Fibroblast of lung (primary cell): Measurements from ENCODE around the gene CCNI. TPM values are rescaled to one million over a fixed set of nuclear protein-coding genes. Genes with fewer than 3 reads are reported as not detected.
A peak's percentile ranks its signal among the peaks of the same experiment; 100 is the strongest.

Source experiments
- DNase-seq, 2 donors: peaks; one replicate each; pipeline versions ENCODE4 v3.0.0 to v3.0.0-alpha.2; 2010; ENCODE audit warnings: low read depth in 2 of 2
- H2AFZ ChIP-seq: 2 replicates; pipeline ENCODE4 v1.5.1; 2012; ENCODE audit warnings: low read length, control low read depth, inconsistent platforms
- H3K27ac ChIP-seq: 2 replicates; pipeline ENCODE4 v1.5.1; 2011; ENCODE audit warnings: low read length, control low read depth; ENCODE audit not compliant: insufficient read depth
- H3K27me3 ChIP-seq: 2 replicates; pipeline ENCODE4 v1.5.1; 2011; ENCODE audit warnings: mild to moderate bottlenecking, low read length; ENCODE audit not compliant: control insufficient read depth, insufficient read depth
- H3K36me3 ChIP-seq: 2 replicates; pipeline ENCODE4 v1.5.1; 2011; ENCODE audit warnings: low read length; ENCODE audit not compliant: control insufficient read depth, insufficient read depth
- H3K4me1 ChIP-seq: 2 replicates; pipeline ENCODE4 v1.5.1; 2011; ENCODE audit warnings: low read length; ENCODE audit not compliant: control insufficient read depth, insufficient read depth; ENCODE audit errors: extremely low read depth
- H3K4me2 ChIP-seq: 2 replicates; pipeline ENCODE4 v1.5.1; 2011; ENCODE audit warnings: low read length, control low read depth; ENCODE audit not compliant: insufficient read depth; ENCODE audit errors: extremely low read depth
- H3K4me3 ChIP-seq, 4 experiments: fragments of 200-600 bp in 1 of 4; sonication (generic) in 1 of 4; replicated peaks in 1 of 4; 2 replicates each; pipeline ENCODE4 v1.5.1; 2011 to 2016; ENCODE audit warnings: low read length in 4 of 4, low read depth in 3 of 4, mild to moderate bottlenecking in 3 of 4, control low read depth in 2 of 4, inconsistent platforms in 1 of 4, mixed read lengths in 1 of 4; ENCODE audit not compliant: insufficient read depth in 1 of 4; ENCODE audit errors: control extremely low read depth in 1 of 4
- H3K79me2 ChIP-seq: 2 replicates; pipeline ENCODE4 v1.5.1; 2012; ENCODE audit warnings: mild to moderate bottlenecking, low read length, inconsistent platforms; ENCODE audit not compliant: control insufficient read depth, insufficient read depth
- H3K9ac ChIP-seq: 2 replicates; pipeline ENCODE4 v1.5.1; 2011; ENCODE audit warnings: mild to moderate bottlenecking, low read length, control low read depth; ENCODE audit not compliant: insufficient read depth
- H3K9me3 ChIP-seq: 2 replicates; pipeline ENCODE4 v1.5.1; 2012; ENCODE audit warnings: low read depth, low read length; ENCODE audit not compliant: control insufficient read depth, insufficient read depth
- H4K20me1 ChIP-seq: 2 replicates; pipeline ENCODE4 v1.5.1; 2011; ENCODE audit warnings: low read length; ENCODE audit not compliant: control insufficient read depth, insufficient read depth; ENCODE audit errors: extremely low read depth
- EZH2 ChIP-seq: IDR thresholded peaks from 2 replicates; pipeline ENCODE4 v1.5.1; 2012; ENCODE audit warnings: low read length, control low read depth, mild to moderate bottlenecking; ENCODE audit errors: missing control alignments
- polyA plus RNA-seq, 2 donors: library from polyadenylated mRNA; depleted of rRNA in 1 of 2; stranded (reverse) in 1 of 2; unstranded in 1 of 2; fragments of >200 nt; gene quantifications; 2 replicates each; pipeline ENCODE4 v1.2.1, GENCODE V29; 2011 to 2012; ENCODE audit warnings: missing spikeins in 1 of 2
- total RNA-seq: library from RNA; depleted of rRNA; stranded (reverse); fragments of >200 nt; gene quantifications from 2 replicates; pipeline ENCODE4 v1.2.1, GENCODE V29; 2014
- TF ChIP-seq, protein P1 (sequence below), 2 donors: IDR thresholded peaks in 1 of 2; conservative IDR thresholded peaks in 1 of 2; 1 replicate in 1 of 2; 2 replicates in 1 of 2; pipeline ENCODE4 v1.5.1; 2011 to 2012; ENCODE audit warnings: low read length in 2 of 2, control low read depth in 1 of 2, inconsistent platforms in 1 of 2, low read depth in 1 of 2, mild to moderate bottlenecking in 1 of 2

Gene CCNI
- total and polyA plus RNA-seq, 2 donors (not counting 1 experiment from before 2014, with no cell fraction given) = 151 to 216 TPM

DNA sequence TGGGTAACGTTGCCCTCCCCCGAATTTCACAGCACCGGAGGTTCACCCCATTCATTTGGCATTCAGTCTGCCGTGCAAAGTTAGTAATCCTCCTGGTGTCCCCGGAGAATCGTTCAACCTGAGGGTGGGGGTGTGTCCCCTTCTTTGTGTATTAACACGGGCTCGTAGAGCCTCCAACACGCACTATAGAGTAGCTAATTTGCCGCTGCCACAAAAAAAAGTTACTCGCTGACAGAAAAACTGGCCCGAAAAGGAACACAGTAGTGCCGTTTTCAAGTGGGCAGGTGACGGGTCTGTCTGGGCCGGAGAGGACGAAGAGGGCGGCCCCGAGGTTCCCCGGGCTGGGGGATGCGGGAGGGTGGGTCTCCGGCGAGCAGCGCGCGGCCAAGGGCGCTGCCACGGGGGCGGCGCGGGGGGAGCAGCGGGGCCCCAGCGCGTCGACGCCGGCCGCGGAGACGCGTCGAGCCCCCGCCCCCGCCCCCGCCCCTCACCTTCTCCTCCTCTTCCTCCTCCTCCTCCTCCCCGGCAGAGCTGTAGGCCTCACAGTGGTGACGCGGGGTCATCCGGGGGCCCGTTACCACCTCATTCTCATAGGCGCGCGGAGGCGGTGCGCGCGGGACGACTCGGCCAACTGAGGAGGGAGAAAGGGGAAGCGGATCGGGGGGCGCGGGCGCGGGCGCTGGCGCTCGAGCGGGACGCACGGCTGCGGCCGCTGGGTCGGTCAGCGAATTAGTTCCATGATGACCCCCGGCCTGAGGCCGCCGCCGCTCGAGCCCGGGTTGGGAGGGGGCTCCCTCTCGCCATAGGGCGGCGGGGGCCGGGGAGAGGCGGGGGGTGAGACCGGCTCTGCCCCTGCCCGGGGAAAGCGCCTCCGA lies 571 bp downstream of the CCNI start:
- peak overlapping the region; percentile 99 for H3K9ac ChIP-seq
- peaks cover 13% of the 10 kb centered on the region for H4K20me1 ChIP-seq
- H2AFZ ChIP-seq = no peak overlapping the region
- peak overlapping the region; percentile 71 to 94 (median 88) for H3K4me3 ChIP-seq
- no peak overlapping the region for H3K4me2 ChIP-seq
- no peaks in the 10 kb centered on the region for H3K27me3 ChIP-seq
- no peaks in the 10 kb centered on the region for H3K9me3 ChIP-seq
- peaks cover 52% of the 10 kb centered on the region for H3K79me2 ChIP-seq
- peak; percentile 63 to 78 for DNase-seq
- peaks cover 6% of the 10 kb centered on the region for H3K4me1 ChIP-seq
- H3K27ac ChIP-seq = peak overlapping the region; percentile 100
- TF ChIP-seq, protein P1, sequence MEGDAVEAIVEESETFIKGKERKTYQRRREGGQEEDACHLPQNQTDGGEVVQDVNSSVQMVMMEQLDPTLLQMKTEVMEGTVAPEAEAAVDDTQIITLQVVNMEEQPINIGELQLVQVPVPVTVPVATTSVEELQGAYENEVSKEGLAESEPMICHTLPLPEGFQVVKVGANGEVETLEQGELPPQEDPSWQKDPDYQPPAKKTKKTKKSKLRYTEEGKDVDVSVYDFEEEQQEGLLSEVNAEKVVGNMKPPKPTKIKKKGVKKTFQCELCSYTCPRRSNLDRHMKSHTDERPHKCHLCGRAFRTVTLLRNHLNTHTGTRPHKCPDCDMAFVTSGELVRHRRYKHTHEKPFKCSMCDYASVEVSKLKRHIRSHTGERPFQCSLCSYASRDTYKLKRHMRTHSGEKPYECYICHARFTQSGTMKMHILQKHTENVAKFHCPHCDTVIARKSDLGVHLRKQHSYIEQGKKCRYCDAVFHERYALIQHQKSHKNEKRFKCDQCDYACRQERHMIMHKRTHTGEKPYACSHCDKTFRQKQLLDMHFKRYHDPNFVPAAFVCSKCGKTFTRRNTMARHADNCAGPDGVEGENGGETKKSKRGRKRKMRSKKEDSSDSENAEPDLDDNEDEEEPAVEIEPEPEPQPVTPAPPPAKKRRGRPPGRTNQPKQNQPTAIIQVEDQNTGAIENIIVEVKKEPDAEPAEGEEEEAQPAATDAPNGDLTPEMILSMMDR (conservative IDR thresholded peaks at IDR 0.05 in 1 of 2, IDR thresholded peaks at IDR 0.05 in 1 of 2; ENCODE audit: low read depth in 1 of 2, low read length in 2 of 2) = no peak
- no peak for TF ChIP-seq EZH2
- H3K36me3 ChIP-seq = no peaks in the 10 kb centered on the region

DNA sequence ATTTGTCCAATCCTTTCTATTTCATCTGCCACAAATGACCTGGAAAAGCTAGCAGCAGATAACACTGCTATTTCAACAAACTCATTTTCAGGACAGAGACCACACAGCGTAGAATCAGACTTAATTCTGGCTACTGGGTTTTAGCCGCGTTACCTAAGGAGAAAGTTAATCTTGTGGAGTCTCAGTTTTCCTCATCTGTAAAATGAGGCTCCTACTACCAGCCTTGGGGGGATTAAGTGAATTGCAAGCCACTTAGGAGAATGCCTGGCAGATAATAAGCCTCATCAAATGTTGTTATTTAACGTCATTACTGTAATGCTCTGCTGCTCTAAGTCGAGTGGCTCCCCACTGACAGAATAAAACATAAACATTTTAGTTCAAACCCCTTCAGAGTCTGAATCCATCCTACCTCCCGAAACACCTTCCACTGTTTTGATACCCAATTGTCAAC lies 1.4 kb downstream of the CCNI start:
- peaks cover 13% of the 10 kb centered on the region for H4K20me1 ChIP-seq
- peak overlapping the region; percentile 71 to 94 (median 88) for H3K4me3 ChIP-seq
- H3K36me3 ChIP-seq = no peaks in the 10 kb centered on the region
- TF ChIP-seq EZH2 = no peak
- peaks cover 6% of the 10 kb centered on the region for H3K4me1 ChIP-seq
- peak overlapping the region; percentile 55 for H3K27ac ChIP-seq
- no peak overlapping the region for H2AFZ ChIP-seq
- H3K79me2 ChIP-seq = peaks cover 59% of the 10 kb centered on the region
- DNase-seq = no peak
- peak overlapping the region; percentile 94 for H3K4me2 ChIP-seq
- peak overlapping the region; percentile 51 for H3K9ac ChIP-seq
- no peaks in the 10 kb centered on the region for H3K27me3 ChIP-seq
- no peaks in the 10 kb centered on the region for H3K9me3 ChIP-seq

DNA sequence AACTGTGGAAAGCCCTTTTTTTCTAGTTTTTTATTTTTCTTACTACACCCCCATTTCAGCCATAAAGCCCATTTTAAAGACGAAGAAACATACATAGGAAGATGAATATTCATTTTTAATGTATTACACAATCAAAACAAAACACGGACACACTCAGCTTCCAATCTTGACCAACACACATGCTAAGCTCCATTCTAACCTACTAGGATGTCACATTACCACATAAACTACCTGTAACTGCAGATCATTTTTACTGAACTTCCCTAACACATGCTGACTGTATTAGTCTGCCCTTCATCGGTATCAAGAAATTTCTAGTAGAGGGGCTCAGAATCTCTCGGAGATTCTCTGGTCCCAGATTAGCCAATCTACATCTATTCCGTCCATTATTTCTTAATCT lies 1.8 kb downstream of the CCNI start:
- peaks cover 13% of the 10 kb centered on the region for H4K20me1 ChIP-seq

More for the DNA sequence above, 1.8 kb downstream of the CCNI start:
- Histone ChIP-seq H3K36me3 (no peaks in the 10 kb centered on the region), H3K27me3 (no peaks in the 10 kb centered on the region), H3K9me3 (no peaks in the 10 kb centered on the region), H3K4me3 (peak overlapping the region; percentile 71 to 94 (median 88)), H2AFZ (no peak overlapping the region), H3K4me1 (peaks cover 6% of the 10 kb centered on the region), H3K27ac (peak overlapping the region; percentile 55), H3K9ac (peak overlapping the region; percentile 51), H3K79me2 (peaks cover 62% of the 10 kb centered on the region), H3K4me2 (peak overlapping the region; percentile 94)
- TF ChIP-seq EZH2 = no peak
- TF ChIP-seq, protein P1 (conservative IDR thresholded peaks at IDR 0.05 in 1 of 2, IDR thresholded peaks at IDR 0.05 in 1 of 2; ENCODE audit: low read depth in 1 of 2, low read length in 2 of 2) = no peak
- no peak for DNase-seq
